ENCODE results near the gene ELP4.

DNA sequence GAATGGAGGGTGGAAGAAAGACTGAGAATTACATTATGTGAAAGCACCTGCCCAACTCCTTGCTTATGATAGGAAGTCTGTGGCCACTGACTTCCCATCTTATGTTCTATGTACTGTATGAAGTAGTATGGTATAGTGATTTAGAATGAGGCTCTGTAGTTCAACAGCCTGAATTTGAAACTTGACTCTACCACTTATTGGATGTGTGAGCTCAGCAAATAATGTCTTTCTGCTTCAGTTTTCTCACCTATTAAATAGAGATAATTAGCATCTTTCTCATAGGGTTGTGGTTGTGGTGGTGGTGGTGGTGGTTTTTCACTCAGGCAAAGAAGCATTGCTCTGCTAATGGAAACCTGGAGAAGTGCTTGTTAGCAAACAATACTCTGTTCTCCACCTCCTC lies 180.0 kb downstream of the ELP4 start:
- TF ChIP-seq CTCF (IDR thresholded peaks at IDR 0.05; ENCODE audit: insufficient read depth, low read length, poor library complexity, severe bottlenecking), result no peak
- TF ChIP-seq EZH2phosphoT487 (conservative IDR thresholded peaks at IDR 0.05; ENCODE audit: low read length), result no peak

Data from SU-DHL-6 (cell line).